ENCODE data around the gene CASD1.

DNA sequence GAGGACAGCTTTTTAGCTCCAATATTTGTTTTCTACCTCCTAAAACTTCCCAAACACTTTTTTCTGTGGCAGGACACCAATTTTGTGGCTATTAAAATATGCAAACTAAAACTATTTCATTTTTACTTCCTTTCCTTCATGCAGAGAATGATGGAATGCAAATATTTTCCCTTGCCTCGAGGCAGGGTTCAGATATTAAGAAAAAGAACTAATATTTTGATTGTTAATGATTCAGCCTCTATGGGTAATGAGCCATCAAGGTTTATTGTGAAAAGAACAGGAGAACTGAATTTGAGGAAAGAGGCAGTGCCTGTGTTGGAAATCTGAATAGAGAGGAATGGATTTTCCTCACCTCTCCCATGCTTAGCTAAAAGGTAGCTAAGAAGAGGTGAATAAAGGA is 43.1 kb upstream of the CASD1 start:
- TF ChIP-seq EZH2 (IDR thresholded peaks at IDR 0.05; ENCODE audit: borderline replicate concordance, insufficient read depth, low read length, poor library complexity, severe bottlenecking) = no peak
- TF ChIP-seq, protein P1, sequence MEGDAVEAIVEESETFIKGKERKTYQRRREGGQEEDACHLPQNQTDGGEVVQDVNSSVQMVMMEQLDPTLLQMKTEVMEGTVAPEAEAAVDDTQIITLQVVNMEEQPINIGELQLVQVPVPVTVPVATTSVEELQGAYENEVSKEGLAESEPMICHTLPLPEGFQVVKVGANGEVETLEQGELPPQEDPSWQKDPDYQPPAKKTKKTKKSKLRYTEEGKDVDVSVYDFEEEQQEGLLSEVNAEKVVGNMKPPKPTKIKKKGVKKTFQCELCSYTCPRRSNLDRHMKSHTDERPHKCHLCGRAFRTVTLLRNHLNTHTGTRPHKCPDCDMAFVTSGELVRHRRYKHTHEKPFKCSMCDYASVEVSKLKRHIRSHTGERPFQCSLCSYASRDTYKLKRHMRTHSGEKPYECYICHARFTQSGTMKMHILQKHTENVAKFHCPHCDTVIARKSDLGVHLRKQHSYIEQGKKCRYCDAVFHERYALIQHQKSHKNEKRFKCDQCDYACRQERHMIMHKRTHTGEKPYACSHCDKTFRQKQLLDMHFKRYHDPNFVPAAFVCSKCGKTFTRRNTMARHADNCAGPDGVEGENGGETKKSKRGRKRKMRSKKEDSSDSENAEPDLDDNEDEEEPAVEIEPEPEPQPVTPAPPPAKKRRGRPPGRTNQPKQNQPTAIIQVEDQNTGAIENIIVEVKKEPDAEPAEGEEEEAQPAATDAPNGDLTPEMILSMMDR (IDR thresholded peaks at IDR 0.05; ENCODE audit: poor library complexity, severe bottlenecking) = no peak
- TF ChIP-seq, protein P2, sequence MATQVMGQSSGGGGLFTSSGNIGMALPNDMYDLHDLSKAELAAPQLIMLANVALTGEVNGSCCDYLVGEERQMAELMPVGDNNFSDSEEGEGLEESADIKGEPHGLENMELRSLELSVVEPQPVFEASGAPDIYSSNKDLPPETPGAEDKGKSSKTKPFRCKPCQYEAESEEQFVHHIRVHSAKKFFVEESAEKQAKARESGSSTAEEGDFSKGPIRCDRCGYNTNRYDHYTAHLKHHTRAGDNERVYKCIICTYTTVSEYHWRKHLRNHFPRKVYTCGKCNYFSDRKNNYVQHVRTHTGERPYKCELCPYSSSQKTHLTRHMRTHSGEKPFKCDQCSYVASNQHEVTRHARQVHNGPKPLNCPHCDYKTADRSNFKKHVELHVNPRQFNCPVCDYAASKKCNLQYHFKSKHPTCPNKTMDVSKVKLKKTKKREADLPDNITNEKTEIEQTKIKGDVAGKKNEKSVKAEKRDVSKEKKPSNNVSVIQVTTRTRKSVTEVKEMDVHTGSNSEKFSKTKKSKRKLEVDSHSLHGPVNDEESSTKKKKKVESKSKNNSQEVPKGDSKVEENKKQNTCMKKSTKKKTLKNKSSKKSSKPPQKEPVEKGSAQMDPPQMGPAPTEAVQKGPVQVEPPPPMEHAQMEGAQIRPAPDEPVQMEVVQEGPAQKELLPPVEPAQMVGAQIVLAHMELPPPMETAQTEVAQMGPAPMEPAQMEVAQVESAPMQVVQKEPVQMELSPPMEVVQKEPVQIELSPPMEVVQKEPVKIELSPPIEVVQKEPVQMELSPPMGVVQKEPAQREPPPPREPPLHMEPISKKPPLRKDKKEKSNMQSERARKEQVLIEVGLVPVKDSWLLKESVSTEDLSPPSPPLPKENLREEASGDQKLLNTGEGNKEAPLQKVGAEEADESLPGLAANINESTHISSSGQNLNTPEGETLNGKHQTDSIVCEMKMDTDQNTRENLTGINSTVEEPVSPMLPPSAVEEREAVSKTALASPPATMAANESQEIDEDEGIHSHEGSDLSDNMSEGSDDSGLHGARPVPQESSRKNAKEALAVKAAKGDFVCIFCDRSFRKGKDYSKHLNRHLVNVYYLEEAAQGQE (IDR thresholded peaks at IDR 0.05; ENCODE audit: borderline replicate concordance) = no peak
- TF ChIP-seq TAF1 (IDR thresholded peaks at IDR 0.05; ENCODE audit: low read depth) = no peak

Measured in neural cell (in vitro differentiated cells).